NCI-H748 (cell line): Measurements from ENCODE around the gene CHD5.

ENCODE experiments used
- DNase-seq: peaks from one replicate; lab custom pipeline; 2025; ENCODE audit not compliant: unreplicated experiment; lab: John Stamatoyannopoulos, UW

CHD5 gene

GRCh38 chr1:6154525-6155319, 25.4 kb downstream of the CHD5 start:
- no peak for DNase-seq

- DNase-seq, result peak; percentile 3
Measured at GRCh38 chr1:6152882-6153281, 27.2 kb downstream of the CHD5 start.

- no peak for DNase-seq
Measured at GRCh38 chr1:6152181-6152580, 27.9 kb downstream of the CHD5 start.

- DNase-seq, result no peak
Measured at GRCh38 chr1:6151291-6151822, 28.8 kb downstream of the CHD5 start.

GRCh38 chr1:6150006-6150938, 29.8 kb downstream of the CHD5 start:
- DNase-seq, result no peak

- DNase-seq, result no peak
Measured at GRCh38 chr1:6149597-6149996, 30.5 kb downstream of the CHD5 start.

- DNase-seq, result peak; percentile 78
Measured at GRCh38 chr1:6148497-6149241, 31.5 kb downstream of the CHD5 start.

GRCh38 chr1:6145864-6146410, 34.2 kb downstream of the CHD5 start:
- no peak for DNase-seq

GRCh38 chr1:6145396-6145750, 34.7 kb downstream of the CHD5 start:
- DNase-seq, result no peak

- no peak for DNase-seq
Measured at GRCh38 chr1:6144647-6145395, 35.3 kb downstream of the CHD5 start.

GRCh38 chr1:6144175-6144574, 35.9 kb downstream of the CHD5 start:
- DNase-seq, result no peak

- DNase-seq, result no peak
Measured at GRCh38 chr1:6143395-6143794, 36.7 kb downstream of the CHD5 start.

GRCh38 chr1:6142734-6143133, 37.4 kb downstream of the CHD5 start:
- no peak for DNase-seq

GRCh38 chr1:6142036-6142621, 38.0 kb downstream of the CHD5 start:
- DNase-seq, result no peak

GRCh38 chr1:6141592-6141991, 38.5 kb downstream of the CHD5 start:
- DNase-seq, result no peak

- no peak for DNase-seq
Measured at GRCh38 chr1:6140413-6140812, 39.7 kb downstream of the CHD5 start.

GRCh38 chr1:6137758-6138157, 42.4 kb downstream of the CHD5 start:
- DNase-seq, result no peak

GRCh38 chr1:6136516-6137220, 43.5 kb downstream of the CHD5 start:
- DNase-seq, result no peak
